ENCODE measurements around the gene AGPAT2.

AGPAT2 gene

DNA sequence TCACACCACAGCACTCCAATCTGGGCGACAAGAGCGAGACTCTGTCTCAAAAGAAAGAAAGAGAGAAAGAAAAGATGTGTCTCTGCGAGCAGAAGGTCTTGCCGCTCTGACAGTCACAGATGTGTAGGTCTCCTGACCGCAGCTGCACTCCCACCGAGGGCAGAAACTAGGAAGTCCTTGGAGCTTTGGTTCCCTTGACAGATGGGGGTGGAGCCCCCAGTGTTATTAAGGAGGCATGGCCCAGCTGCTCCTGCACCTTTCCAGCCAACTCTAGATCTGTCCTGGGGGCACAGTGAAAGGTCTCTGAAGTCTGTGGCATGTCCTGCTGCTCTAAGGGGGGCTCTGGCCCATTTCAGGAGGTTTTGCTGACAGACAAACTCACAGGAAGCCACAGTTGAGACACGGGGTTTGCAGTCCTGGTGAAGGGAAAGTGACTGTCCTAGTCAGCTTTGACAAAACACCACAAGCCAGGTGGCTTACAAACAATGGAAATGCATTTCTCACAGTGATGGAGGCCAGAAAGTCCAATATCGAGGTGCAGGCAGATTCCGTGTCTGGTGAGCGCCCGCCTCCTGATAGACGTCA, 16.1 kb upstream of the AGPAT2 start:
- DNase-seq (ENCODE audit: insufficient read length, low spot score) (no peak), FAIRE-seq (peak; percentile 80)
- TF ChIP-seq SPI1 (IDR thresholded peaks at IDR 0.05; ENCODE audit: low read depth, low read length) = peak; percentile 26; the same call in 1 of the 2 replicates
- TF ChIP-seq POLR2AphosphoS5 (IDR thresholded peaks at IDR 0.05; ENCODE audit: low read depth, low read length) = no peak
- no peak for TF ChIP-seq POLR2A (IDR thresholded peaks at IDR 0.05; ENCODE audit: low read depth, low read length)

- DNase-seq (ENCODE audit: insufficient read length, low spot score) (no peak), FAIRE-seq (no peak)
- TF ChIP-seq POU2F2 (IDR thresholded peaks at IDR 0.05; ENCODE audit: low read depth, low read length) = no peak
- no peak for TF ChIP-seq POLR2A (IDR thresholded peaks at IDR 0.05; ENCODE audit: low read depth, low read length)
- no peak for TF ChIP-seq PAX5 (IDR thresholded peaks at IDR 0.05; ENCODE audit: insufficient read depth, low read length, severe bottlenecking)
- no peak for TF ChIP-seq POLR2AphosphoS5 (IDR thresholded peaks at IDR 0.05; ENCODE audit: low read depth, low read length)
- TF ChIP-seq SPI1 (IDR thresholded peaks at IDR 0.05; ENCODE audit: low read depth, low read length) = no peak
- no peak for TF ChIP-seq TAF1 (IDR thresholded peaks at IDR 0.05; ENCODE audit: low read depth, low read length)
Measured at GRCh38 chr9:136701668-136702053, 14.4 kb upstream of the AGPAT2 start.

DNA sequence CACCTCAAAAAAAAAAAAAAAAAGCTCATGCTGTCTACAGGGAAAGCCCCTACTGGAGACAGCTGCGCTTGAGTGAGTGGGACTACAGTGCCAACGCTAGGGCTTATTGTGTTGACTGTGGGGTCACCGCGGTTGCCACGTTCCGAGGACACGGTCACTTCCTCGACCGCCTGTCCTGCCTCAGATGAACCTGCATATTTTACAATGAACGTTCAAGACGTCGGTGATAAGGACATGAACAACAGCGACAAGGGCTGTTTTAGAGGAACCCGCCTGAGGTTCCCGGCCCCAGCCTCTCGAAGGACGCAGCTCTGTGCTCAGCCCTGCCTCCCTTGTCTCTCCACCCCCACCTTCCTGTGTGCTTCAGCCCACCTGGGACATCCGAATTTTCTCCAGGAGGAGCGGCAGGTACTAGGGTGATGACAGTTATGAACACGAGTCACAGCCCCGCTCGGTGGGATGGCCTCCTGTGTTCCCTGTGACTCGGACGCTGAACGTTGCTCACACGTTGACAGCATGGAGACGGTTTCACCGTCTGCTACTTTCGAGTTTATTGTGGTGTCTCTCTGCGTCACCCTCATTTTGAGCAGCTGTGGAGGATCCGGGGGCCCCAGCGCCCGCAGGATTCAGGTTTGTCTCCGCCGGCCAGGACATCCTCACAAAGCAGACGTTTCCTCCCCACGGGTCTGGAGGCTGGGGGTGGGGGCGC, 13.9 kb upstream of the AGPAT2 start:
- FAIRE-seq = peak; percentile 96
- TF ChIP-seq POLR2A (IDR thresholded peaks at IDR 0.05; ENCODE audit: low read depth, low read length) (peak; percentile 73), SPI1 (IDR thresholded peaks at IDR 0.05; ENCODE audit: low read depth, low read length) (no peak), POLR2AphosphoS5 (IDR thresholded peaks at IDR 0.05; ENCODE audit: low read depth, low read length) (peak; percentile 66; the same call in 1 of the 2 replicates), TAF1 (IDR thresholded peaks at IDR 0.05; ENCODE audit: low read depth, low read length) (peak; percentile 48; the same call in 1 of the 2 replicates), PAX5 (IDR thresholded peaks at IDR 0.05; ENCODE audit: insufficient read depth, low read length, severe bottlenecking) (no peak)
- peak; percentile 64 for DNase-seq (ENCODE audit: insufficient read length, low spot score)

- FAIRE-seq = no peak
- DNase-seq (ENCODE audit: insufficient read length, low spot score) = no peak
- TF ChIP-seq TAF1 (IDR thresholded peaks at IDR 0.05; ENCODE audit: low read depth, low read length) (no peak), POU2F2 (IDR thresholded peaks at IDR 0.05; ENCODE audit: low read depth, low read length) (no peak), PAX5 (IDR thresholded peaks at IDR 0.05; ENCODE audit: insufficient read depth, low read length, severe bottlenecking) (no peak), POLR2A (IDR thresholded peaks at IDR 0.05; ENCODE audit: low read depth, low read length) (no peak), SPI1 (IDR thresholded peaks at IDR 0.05; ENCODE audit: low read depth, low read length) (no peak)
Measured at GRCh38 chr9:136700304-136700703, 13.0 kb upstream of the AGPAT2 start.

DNA sequence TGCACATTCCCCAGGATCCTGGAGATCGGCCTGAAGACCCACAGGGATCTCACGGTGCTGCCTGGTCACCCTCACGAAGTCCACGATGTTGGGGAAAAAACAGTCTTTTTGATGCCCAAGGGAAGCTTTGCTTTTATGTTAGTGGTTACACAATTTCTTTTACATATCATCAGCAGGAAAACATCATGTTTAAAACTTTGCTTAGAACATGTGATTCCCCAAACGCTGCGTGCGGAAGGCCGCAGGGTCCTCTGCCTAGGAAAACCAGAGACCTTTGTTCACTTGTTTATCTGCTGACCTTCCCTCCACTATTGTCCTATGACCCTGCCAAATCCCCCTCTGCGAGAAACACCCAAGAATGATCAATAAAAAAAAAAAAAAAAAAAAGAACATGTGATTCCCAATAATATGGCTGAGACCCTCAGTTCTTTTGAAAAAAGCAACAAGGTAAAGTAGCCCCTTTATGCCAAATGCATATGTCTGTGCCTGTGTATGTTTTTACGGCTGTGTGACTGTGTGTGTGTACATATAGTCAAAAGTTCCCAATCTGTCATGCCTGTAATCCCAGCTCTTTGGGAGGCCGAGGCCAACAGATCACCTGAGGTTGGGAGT, 11.5 kb upstream of the AGPAT2 start:
- FAIRE-seq (no peak), DNase-seq (ENCODE audit: insufficient read length, low spot score) (no peak)
- no peak for TF ChIP-seq POU2F2 (IDR thresholded peaks at IDR 0.05; ENCODE audit: low read depth, low read length)

DNA sequence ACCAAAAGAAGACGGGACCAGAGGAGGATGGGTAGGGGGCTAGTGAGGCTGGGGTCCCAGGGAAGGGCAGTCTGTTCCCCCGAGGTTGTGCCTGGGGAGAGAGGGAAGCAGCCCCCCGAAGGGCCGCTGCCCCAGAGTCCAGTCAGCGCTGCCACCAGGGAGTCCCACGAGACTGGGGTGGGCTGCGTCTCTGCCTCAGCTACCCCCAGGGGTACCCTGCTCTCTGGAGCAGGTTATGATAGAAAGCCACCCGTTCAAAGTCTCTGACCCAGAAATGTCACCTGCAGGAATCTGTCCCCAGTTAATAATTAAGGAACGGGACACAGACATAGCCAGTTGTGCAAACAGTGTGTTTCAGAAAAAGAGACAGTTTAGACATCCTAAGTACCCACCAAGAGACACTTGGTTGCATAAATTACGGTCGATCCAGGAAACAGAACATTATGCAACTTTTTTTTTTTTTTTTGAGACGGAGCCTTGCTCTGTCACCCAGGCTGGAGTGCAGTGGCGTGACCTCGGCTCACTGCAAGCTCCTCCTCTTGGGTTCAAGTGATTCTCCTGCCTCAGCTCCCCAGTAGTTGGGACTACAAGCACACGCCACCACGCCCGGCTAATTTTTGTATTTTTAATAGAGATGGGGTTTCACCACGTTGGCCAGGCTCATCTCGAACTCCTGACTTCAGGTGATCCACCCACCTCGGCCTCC, 10.7 kb upstream of the AGPAT2 start:
- no peak for DNase-seq (ENCODE audit: insufficient read length, low spot score)
- FAIRE-seq = no peak
- TF ChIP-seq POLR2AphosphoS5 (IDR thresholded peaks at IDR 0.05; ENCODE audit: low read depth, low read length) (no peak), PAX5 (IDR thresholded peaks at IDR 0.05; ENCODE audit: insufficient read depth, low read length, severe bottlenecking) (no peak), TAF1 (IDR thresholded peaks at IDR 0.05; ENCODE audit: low read depth, low read length) (no peak)

DNA sequence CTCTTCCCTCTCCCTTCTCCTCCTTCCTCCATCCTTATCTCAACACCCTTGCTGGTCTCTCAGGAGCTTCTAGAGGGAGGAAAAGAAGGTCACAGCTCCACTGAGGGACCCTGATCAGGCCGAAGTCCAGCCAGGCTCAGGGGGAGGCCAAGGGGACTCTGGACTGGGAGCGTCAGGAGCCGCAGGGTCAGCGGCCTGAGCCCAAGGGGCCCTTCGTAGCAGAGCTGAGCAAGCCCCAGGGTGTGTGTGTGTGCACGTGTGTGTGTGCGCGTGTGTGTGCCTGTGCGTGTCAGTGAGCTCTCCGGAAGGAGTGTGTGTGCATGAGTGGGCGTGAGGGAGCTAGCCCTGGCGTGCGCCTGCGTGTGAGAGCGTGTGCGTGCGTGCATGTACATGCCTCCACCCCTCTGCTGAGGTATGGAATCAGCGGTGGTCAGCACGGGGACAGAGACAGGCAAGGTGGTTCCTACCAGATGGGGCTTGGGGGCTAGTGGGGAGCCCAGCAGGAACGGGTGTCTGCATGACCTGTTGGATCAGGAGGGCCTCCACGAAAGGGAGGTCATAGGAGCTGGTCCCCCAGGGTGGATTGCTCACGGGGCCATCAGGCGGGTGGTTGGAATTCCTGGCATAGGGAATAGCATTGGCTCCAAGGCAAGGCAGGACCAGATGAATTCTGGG, 10.0 kb upstream of the AGPAT2 start:
- FAIRE-seq (no peak), DNase-seq (ENCODE audit: insufficient read length, low spot score) (no peak)
- TF ChIP-seq POU2F2 (IDR thresholded peaks at IDR 0.05; ENCODE audit: low read depth, low read length) (no peak), PAX5 (IDR thresholded peaks at IDR 0.05; ENCODE audit: insufficient read depth, low read length, severe bottlenecking) (no peak), POLR2A (IDR thresholded peaks at IDR 0.05; ENCODE audit: low read depth, low read length) (no peak), TAF1 (IDR thresholded peaks at IDR 0.05; ENCODE audit: low read depth, low read length) (no peak), POLR2AphosphoS5 (IDR thresholded peaks at IDR 0.05; ENCODE audit: low read depth, low read length) (no peak)

GRCh38 chr9:136696502-136696901, 9.2 kb upstream of the AGPAT2 start:
- DNase-seq (ENCODE audit: insufficient read length, low spot score) (no peak), FAIRE-seq (no peak)
- TF ChIP-seq POLR2A (IDR thresholded peaks at IDR 0.05; ENCODE audit: low read depth, low read length) (no peak), PAX5 (IDR thresholded peaks at IDR 0.05; ENCODE audit: insufficient read depth, low read length, severe bottlenecking) (no peak), POLR2AphosphoS5 (IDR thresholded peaks at IDR 0.05; ENCODE audit: low read depth, low read length) (no peak), TAF1 (IDR thresholded peaks at IDR 0.05; ENCODE audit: low read depth, low read length) (no peak), SPI1 (IDR thresholded peaks at IDR 0.05; ENCODE audit: low read depth, low read length) (no peak), POU2F2 (IDR thresholded peaks at IDR 0.05; ENCODE audit: low read depth, low read length) (no peak)

GRCh38 chr9:136695955-136696354, 8.7 kb upstream of the AGPAT2 start:
- DNase-seq (ENCODE audit: insufficient read length, low spot score) (no peak), FAIRE-seq (no peak)
- TF ChIP-seq SPI1 (IDR thresholded peaks at IDR 0.05; ENCODE audit: low read depth, low read length) (no peak), TAF1 (IDR thresholded peaks at IDR 0.05; ENCODE audit: low read depth, low read length) (no peak), POLR2A (IDR thresholded peaks at IDR 0.05; ENCODE audit: low read depth, low read length) (no peak), POU2F2 (IDR thresholded peaks at IDR 0.05; ENCODE audit: low read depth, low read length) (no peak), POLR2AphosphoS5 (IDR thresholded peaks at IDR 0.05; ENCODE audit: low read depth, low read length) (no peak), PAX5 (IDR thresholded peaks at IDR 0.05; ENCODE audit: insufficient read depth, low read length, severe bottlenecking) (no peak)
